22Rv1 (cell line): ENCODE data around the gene TRAPPC6A.

ENCODE experiments used
- CTCF ChIP-seq: fragments of 450-650 bp; IDR thresholded peaks from 2 replicates; pipeline ENCODE4 v1.5.1; 2017; ENCODE audit warnings: mild to moderate bottlenecking
- ZFX ChIP-seq: fragments of 450-650 bp; IDR thresholded peaks from 2 replicates; pipeline ENCODE4 v1.6.1; 2017; ENCODE audit warnings: antibody characterized with exemption, borderline replicate concordance

- TF ChIP-seq CTCF (no peak), ZFX (no peak)
Observed at GRCh38 chr19:45218426-45218825, 40.4 kb upstream of the TRAPPC6A start.
